Skeletal muscle satellite cell (primary cell): ENCODE measurements around the gene BCORL1.

ENCODE experiments used
- H3K27me3 ChIP-seq: 2 replicates; pipeline ENCODE4 v1.7.0; 2013; ENCODE audit warnings: low read length; ENCODE audit not compliant: control insufficient read depth, insufficient read depth
- H3K36me3 ChIP-seq: 2 replicates; pipeline ENCODE4 v1.7.0; 2013; ENCODE audit warnings: mild to moderate bottlenecking, control low read depth, low read length; ENCODE audit not compliant: insufficient read depth
- H3K4me1 ChIP-seq: 2 replicates; pipeline ENCODE4 v1.7.0; 2013; ENCODE audit warnings: low read length; ENCODE audit not compliant: control insufficient read depth, insufficient read depth
- H3K4me2 ChIP-seq: 2 replicates; pipeline ENCODE4 v1.7.0; 2013; ENCODE audit warnings: mild to moderate bottlenecking, low read length
- H3K4me3 ChIP-seq: 2 replicates; pipeline ENCODE4 v1.7.0; 2013; ENCODE audit warnings: low read length
- H3K9ac ChIP-seq: 2 replicates; pipeline ENCODE4 v1.7.0; 2013; ENCODE audit warnings: mild to moderate bottlenecking, low read depth, low read length, moderate library complexity
- H3K9me3 ChIP-seq: replicated peaks from 2 replicates; pipeline ENCODE4 v1.7.0; 2013; ENCODE audit warnings: mild to moderate bottlenecking, control low read depth, low read length

BCORL1 gene

GRCh38 chrX:129992181-129992580 is 9.7 kb downstream of the BCORL1 start:
- no peaks in the 10 kb centered on the region for H3K27me3 ChIP-seq
- H3K4me1 ChIP-seq = peaks cover 11% of the 10 kb centered on the region
- no peak overlapping the region for H3K4me2 ChIP-seq

GRCh38 chrX:129996120-129996519 is 13.7 kb downstream of the BCORL1 start:
- Histone ChIP-seq H3K36me3 (no peaks in the 10 kb centered on the region), H3K4me2 (peak overlapping the region; percentile 22), H3K4me3 (no peak overlapping the region), H3K4me1 (peaks cover 11% of the 10 kb centered on the region), H3K9me3 (no peaks in the 10 kb centered on the region), H3K27me3 (no peaks in the 10 kb centered on the region), H3K9ac (no peak overlapping the region)

More at GRCh38 chrX:129992181-129992580, 9.7 kb downstream of the BCORL1 start:
- Histone ChIP-seq H3K4me3 (no peak overlapping the region), H3K9me3 (no peaks in the 10 kb centered on the region), H3K36me3 (no peaks in the 10 kb centered on the region), H3K9ac (no peak overlapping the region)

GRCh38 chrX:129997086-129997485 is 14.7 kb downstream of the BCORL1 start:
- Histone ChIP-seq H3K9ac (no peak overlapping the region), H3K36me3 (no peaks in the 10 kb centered on the region), H3K4me2 (no peak overlapping the region), H3K4me1 (peaks cover 11% of the 10 kb centered on the region), H3K4me3 (no peak overlapping the region), H3K9me3 (no peaks in the 10 kb centered on the region), H3K27me3 (no peaks in the 10 kb centered on the region)

GRCh38 chrX:129998021-129998420 is 15.6 kb downstream of the BCORL1 start:
- no peak overlapping the region for H3K9ac ChIP-seq
- H3K9me3 ChIP-seq = no peaks in the 10 kb centered on the region
- H3K4me3 ChIP-seq = no peak overlapping the region
- H3K36me3 ChIP-seq = no peaks in the 10 kb centered on the region
- H3K4me2 ChIP-seq = no peak overlapping the region
- H3K4me1 ChIP-seq = peaks cover 11% of the 10 kb centered on the region
- H3K27me3 ChIP-seq = no peaks in the 10 kb centered on the region

GRCh38 chrX:130001893-130002292 is 19.5 kb downstream of the BCORL1 start:
- Histone ChIP-seq H3K9ac (no peak overlapping the region), H3K4me3 (no peak overlapping the region), H3K36me3 (no peaks in the 10 kb centered on the region), H3K27me3 (no peaks in the 10 kb centered on the region), H3K9me3 (no peaks in the 10 kb centered on the region), H3K4me2 (no peak overlapping the region), H3K4me1 (no peaks in the 10 kb centered on the region)

GRCh38 chrX:130002541-130002940 is 20.1 kb downstream of the BCORL1 start:
- Histone ChIP-seq H3K4me3 (no peak overlapping the region), H3K9me3 (no peaks in the 10 kb centered on the region), H3K4me1 (no peaks in the 10 kb centered on the region), H3K4me2 (no peak overlapping the region), H3K36me3 (no peaks in the 10 kb centered on the region), H3K9ac (no peak overlapping the region), H3K27me3 (no peaks in the 10 kb centered on the region)

GRCh38 chrX:130005089-130005807 is 22.8 kb downstream of the BCORL1 start:
- Histone ChIP-seq H3K27me3 (no peaks in the 10 kb centered on the region), H3K9me3 (no peaks in the 10 kb centered on the region), H3K9ac (no peak overlapping the region), H3K4me3 (no peak overlapping the region), H3K4me1 (no peaks in the 10 kb centered on the region), H3K4me2 (no peak overlapping the region), H3K36me3 (no peaks in the 10 kb centered on the region)

GRCh38 chrX:130009658-130010223 is 27.3 kb downstream of the BCORL1 start:
- H3K9me3 ChIP-seq = no peaks in the 10 kb centered on the region
- no peak overlapping the region for H3K9ac ChIP-seq
- no peak overlapping the region for H3K4me2 ChIP-seq
- H3K27me3 ChIP-seq = no peaks in the 10 kb centered on the region
- H3K36me3 ChIP-seq = no peaks in the 10 kb centered on the region
- H3K4me3 ChIP-seq = no peak overlapping the region
- no peaks in the 10 kb centered on the region for H3K4me1 ChIP-seq

GRCh38 chrX:130012683-130013082 is 30.2 kb downstream of the BCORL1 start:
- H3K36me3 ChIP-seq = no peaks in the 10 kb centered on the region
- H3K4me2 ChIP-seq = no peak overlapping the region
- no peak overlapping the region for H3K9ac ChIP-seq
- no peaks in the 10 kb centered on the region for H3K9me3 ChIP-seq
- no peaks in the 10 kb centered on the region for H3K27me3 ChIP-seq
- H3K4me3 ChIP-seq = no peak overlapping the region
- H3K4me1 ChIP-seq = no peaks in the 10 kb centered on the region

GRCh38 chrX:130013661-130014060 is 31.2 kb downstream of the BCORL1 start:
- Histone ChIP-seq H3K27me3 (no peaks in the 10 kb centered on the region), H3K4me3 (no peak overlapping the region), H3K36me3 (no peaks in the 10 kb centered on the region), H3K4me1 (no peaks in the 10 kb centered on the region), H3K9ac (no peak overlapping the region), H3K4me2 (no peak overlapping the region), H3K9me3 (no peaks in the 10 kb centered on the region)

GRCh38 chrX:130014356-130014755 is 31.9 kb downstream of the BCORL1 start:
- Histone ChIP-seq H3K36me3 (no peaks in the 10 kb centered on the region), H3K27me3 (no peaks in the 10 kb centered on the region), H3K4me2 (no peak overlapping the region), H3K4me3 (no peak overlapping the region), H3K9ac (no peak overlapping the region), H3K4me1 (no peaks in the 10 kb centered on the region), H3K9me3 (no peaks in the 10 kb centered on the region)

GRCh38 chrX:130014770-130015169 is 32.3 kb downstream of the BCORL1 start:
- no peak overlapping the region for H3K4me2 ChIP-seq
- no peaks in the 10 kb centered on the region for H3K36me3 ChIP-seq
- H3K4me1 ChIP-seq = no peaks in the 10 kb centered on the region
- no peaks in the 10 kb centered on the region for H3K9me3 ChIP-seq
- H3K9ac ChIP-seq = no peak overlapping the region
- no peaks in the 10 kb centered on the region for H3K27me3 ChIP-seq
- no peak overlapping the region for H3K4me3 ChIP-seq
